Karpas-422 (cell line): ENCODE data around the gene POU2AF1. TPM values are rescaled to one million over a fixed set of nuclear protein-coding genes. Genes with fewer than 3 reads are reported as not detected.
"Not testable (repeated sequence)": the region's sequence is repeated elsewhere in the genome, so short reads cannot be mapped to it uniquely, and the experiment has no call there.

Source experiments
- DNase-seq: peaks from one replicate; pipeline ENCODE4 v3.0.0-alpha.2; 2015
- H2AFZ ChIP-seq: fragments of 200-600 bp; sonication (generic); 2 replicates; pipeline ENCODE4 v1.6.1; 2014; ENCODE audit warnings: antibody characterized with exemption, low read length, mixed read lengths
- H3K27ac ChIP-seq: fragments of 200-600 bp; sonication (generic); 2 replicates; pipeline ENCODE4 v1.5.1; 2014; ENCODE audit warnings: mild to moderate bottlenecking, low read length, moderate library complexity
- H3K27me3 ChIP-seq: fragments of 200-600 bp; sonication (generic); 2 replicates; pipeline ENCODE4 v1.6.1; 2014; ENCODE audit warnings: low read length, mixed read lengths
- H3K36me3 ChIP-seq: fragments of 200-600 bp; sonication (generic); 2 replicates; pipeline ENCODE4 v1.6.1; 2014; ENCODE audit warnings: low read length, mixed read lengths; ENCODE audit not compliant: insufficient read depth
- H3K4me1 ChIP-seq: fragments of 200-600 bp; sonication (generic); 2 replicates; pipeline ENCODE4 v1.6.1; 2014; ENCODE audit warnings: mild to moderate bottlenecking, low read length, mixed read lengths
- H3K4me2 ChIP-seq: fragments of 200-600 bp; sonication (generic); 2 replicates; pipeline ENCODE4 v1.6.1; 2014; ENCODE audit warnings: low read length, low read depth, mild to moderate bottlenecking; ENCODE audit not compliant: poor library complexity, severe bottlenecking
- H3K4me3 ChIP-seq: fragments of 200-600 bp; sonication (generic); 2 replicates; pipeline ENCODE4 v1.5.1; 2014; ENCODE audit warnings: mild to moderate bottlenecking, antibody characterized with exemption, low read length, mixed read lengths
- H3K79me2 ChIP-seq: fragments of 200-600 bp; sonication (generic); 2 replicates; pipeline ENCODE4 v1.6.1; 2014; ENCODE audit warnings: mild to moderate bottlenecking, low read length, mixed read lengths
- H3K9ac ChIP-seq: fragments of 200-600 bp; sonication (generic); 2 replicates; pipeline ENCODE4 v1.6.0; 2014; ENCODE audit warnings: low read length
- H3K9me2 ChIP-seq: fragments of 200-600 bp; sonication (generic), shearing (Covaris generic); replicated peaks from 2 replicates; pipeline ENCODE4 v1.6.0; 2014; ENCODE audit warnings: mild to moderate bottlenecking, low read length, moderate library complexity; ENCODE audit not compliant: insufficient read depth
- H3K9me3 ChIP-seq: fragments of 300-700, 200-600 bp; sonication (generic); 2 replicates; pipeline ENCODE4 v1.6.1; 2014; ENCODE audit warnings: low read length, mixed read lengths
- H4K20me1 ChIP-seq: fragments of 200-600 bp; sonication (generic); 2 replicates; pipeline ENCODE4 v1.6.1; 2014; ENCODE audit warnings: mild to moderate bottlenecking, antibody characterized with exemption, low read length, low read depth; ENCODE audit not compliant: insufficient read depth
- total RNA-seq: library from RNA; depleted of rRNA; stranded (reverse); fragments of >200 nt; shearing (Covaris generic); gene quantifications from 2 replicates; pipeline ENCODE4 v1.2.3, GENCODE V29; 2014; ENCODE audit warnings: low replicate concordance

The POU2AF1 gene
- total RNA-seq, 1 experiment from 2014 or later: 894 TPM

- H3K36me3 ChIP-seq: no peaks in the 10 kb centered on the region
- DNase-seq: no peak
- peaks cover 63% of the 10 kb centered on the region for H4K20me1 ChIP-seq
- no peaks in the 10 kb centered on the region for H3K9me3 ChIP-seq
- H3K9me2 ChIP-seq: no peaks in the 10 kb centered on the region
- H2AFZ ChIP-seq: no peak overlapping the region
- no peak overlapping the region for H3K27ac ChIP-seq
- H3K27me3 ChIP-seq: peaks cover 7% of the 10 kb centered on the region; the same call in 1 of the 2 replicates
- no peak overlapping the region for H3K9ac ChIP-seq
- H3K79me2 ChIP-seq: no peaks in the 10 kb centered on the region
- H3K4me1 ChIP-seq: peaks cover 48% of the 10 kb centered on the region
- H3K4me2 ChIP-seq: peak overlapping the region; percentile 58
- peak overlapping the region; percentile 17; the same call in 1 of the 2 replicates for H3K4me3 ChIP-seq
These were observed 52.3 kb downstream of the POU2AF1 start for GRCh38 chr11:111326824-111327223.

DNA sequence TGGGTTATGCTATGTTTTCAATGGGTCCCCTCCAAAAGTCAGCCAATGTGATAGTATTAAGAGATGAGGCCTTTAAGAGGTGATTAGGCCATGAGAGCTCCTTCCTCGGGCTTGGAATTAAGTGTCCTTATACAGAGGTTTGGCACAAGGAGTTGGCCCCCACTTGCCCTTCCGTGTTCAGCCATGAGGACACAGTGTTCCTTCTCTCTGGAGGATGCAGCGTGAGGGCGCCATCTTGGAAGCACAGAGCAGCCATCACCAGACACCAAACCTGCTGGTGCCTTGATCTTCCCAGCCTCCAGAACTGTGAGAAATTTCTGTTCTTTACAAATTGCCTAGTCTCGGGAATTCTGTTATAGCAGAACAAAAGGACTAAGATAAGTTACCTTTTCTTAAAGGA is 53.8 kb downstream of the POU2AF1 start:
- H3K9me3 ChIP-seq: no peaks in the 10 kb centered on the region
- H3K4me2 ChIP-seq: no peak overlapping the region
- DNase-seq: no peak
- H3K4me3 ChIP-seq: no peak overlapping the region
- peaks cover 11% of the 10 kb centered on the region; the same call in 1 of the 2 replicates for H3K27me3 ChIP-seq
- H3K27ac ChIP-seq: no peak overlapping the region
- H3K4me1 ChIP-seq: peaks cover 44% of the 10 kb centered on the region
- peaks cover 68% of the 10 kb centered on the region for H4K20me1 ChIP-seq
- no peaks in the 10 kb centered on the region for H3K79me2 ChIP-seq
- no peak overlapping the region for H3K9ac ChIP-seq
- H3K36me3 ChIP-seq: no peaks in the 10 kb centered on the region
- no peaks in the 10 kb centered on the region for H3K9me2 ChIP-seq
- no peak overlapping the region for H2AFZ ChIP-seq

DNA sequence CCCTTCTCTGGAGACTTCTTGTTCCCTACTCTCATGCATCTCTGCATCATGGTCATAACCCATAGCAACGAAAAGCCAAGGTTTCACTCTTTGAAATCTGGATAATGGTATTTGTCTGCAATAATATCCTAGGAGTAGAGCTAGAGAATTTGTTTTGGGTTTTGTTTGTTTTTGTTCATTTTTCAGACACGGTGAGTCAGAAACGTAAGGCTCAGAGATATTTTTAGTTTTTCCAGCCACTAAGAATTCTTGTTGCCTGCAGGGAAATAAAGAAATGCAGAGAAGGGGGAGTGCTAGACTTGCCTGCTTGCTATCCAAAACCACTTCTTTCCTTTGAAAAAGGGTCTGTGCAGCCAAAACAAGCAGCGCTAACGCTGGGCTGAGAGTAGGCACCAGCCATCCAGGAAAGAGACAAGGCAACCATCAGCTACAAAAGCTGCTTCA is 54.8 kb downstream of the POU2AF1 start:
- no peak for DNase-seq
- no peaks in the 10 kb centered on the region for H3K9me3 ChIP-seq
- H3K4me3 ChIP-seq: no peak overlapping the region
- H4K20me1 ChIP-seq: peaks cover 58% of the 10 kb centered on the region
- no peak overlapping the region for H3K9ac ChIP-seq
- H3K4me2 ChIP-seq: no peak overlapping the region
- peaks cover 34% of the 10 kb centered on the region for H3K4me1 ChIP-seq
- H3K79me2 ChIP-seq: no peaks in the 10 kb centered on the region
- no peaks in the 10 kb centered on the region for H3K36me3 ChIP-seq
- no peak overlapping the region for H3K27ac ChIP-seq
- H3K27me3 ChIP-seq: peaks cover 11% of the 10 kb centered on the region; the same call in 1 of the 2 replicates
- H3K9me2 ChIP-seq: no peaks in the 10 kb centered on the region
- no peak overlapping the region for H2AFZ ChIP-seq

- Histone ChIP-seq H3K9me2 (no peaks in the 10 kb centered on the region), H4K20me1 (peaks cover 45% of the 10 kb centered on the region), H3K36me3 (no peaks in the 10 kb centered on the region), H2AFZ (no peak overlapping the region), H3K9ac (no peak overlapping the region), H3K79me2 (no peaks in the 10 kb centered on the region), H3K9me3 (no peaks in the 10 kb centered on the region), H3K4me2 (no peak overlapping the region), H3K4me3 (no peak overlapping the region), H3K27ac (no peak overlapping the region), H3K27me3 (peaks cover 13% of the 10 kb centered on the region; the same call in 1 of the 2 replicates), H3K4me1 (peaks cover 16% of the 10 kb centered on the region)
- DNase-seq: no peak
These were observed 56.5 kb downstream of the POU2AF1 start for GRCh38 chr11:111322534-111322933.

DNA sequence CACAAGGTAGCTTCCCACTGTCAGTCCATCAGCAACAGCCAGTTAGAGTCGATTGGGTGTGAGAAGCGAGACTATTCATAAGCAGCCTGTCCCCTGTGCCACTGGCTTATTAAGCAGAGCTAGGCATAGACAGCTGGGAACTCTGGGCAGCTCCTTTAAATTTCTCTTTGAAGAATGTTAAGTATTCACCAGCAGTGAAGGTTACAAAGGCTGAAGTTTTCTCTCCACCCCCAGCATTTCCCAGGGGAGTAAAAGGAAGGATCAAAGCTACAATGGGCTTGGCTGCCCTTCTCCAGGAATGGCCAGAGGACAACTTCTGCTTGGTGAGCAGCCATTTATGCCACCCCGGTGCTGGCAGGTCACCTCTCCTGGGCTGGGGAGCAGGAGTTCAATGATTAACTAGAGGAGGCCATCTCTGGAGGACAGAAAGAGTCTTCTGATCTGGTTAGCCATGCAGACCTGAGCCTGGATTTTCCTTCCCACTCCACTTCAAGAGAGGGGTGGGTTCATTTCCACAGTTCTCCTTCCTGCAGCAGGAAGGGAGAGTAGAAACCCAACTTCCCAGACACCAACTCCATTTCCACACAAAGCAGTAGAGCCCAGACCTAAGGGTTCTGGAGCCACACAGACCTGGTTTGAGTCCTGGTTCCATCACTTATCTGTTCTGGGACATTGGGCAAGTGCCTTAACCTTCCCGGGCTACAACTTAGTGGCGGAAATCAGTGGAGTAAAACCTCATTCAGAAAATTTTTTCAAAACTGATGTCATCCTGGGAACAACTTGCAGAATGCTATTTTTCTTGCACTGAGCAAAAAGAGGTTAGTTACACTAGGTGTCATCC is 58.1 kb downstream of the POU2AF1 start:
- Histone ChIP-seq H2AFZ (no peak overlapping the region), H3K9me3 (no peaks in the 10 kb centered on the region), H4K20me1 (peaks cover 30% of the 10 kb centered on the region), H3K9me2 (no peaks in the 10 kb centered on the region), H3K4me2 (no peak overlapping the region), H3K36me3 (no peaks in the 10 kb centered on the region), H3K79me2 (no peaks in the 10 kb centered on the region), H3K27ac (no peak overlapping the region), H3K4me3 (no peak overlapping the region), H3K4me1 (peaks cover under 1% of the 10 kb centered on the region; the same call in 1 of the 2 replicates), H3K9ac (no peak overlapping the region), H3K27me3 (peaks cover 9% of the 10 kb centered on the region; the same call in 1 of the 2 replicates)
- DNase-seq: no peak

- H3K9me2 ChIP-seq, H3K4me2 ChIP-seq, H3K4me1 ChIP-seq, H3K27ac ChIP-seq, H3K27me3 ChIP-seq, H3K36me3 ChIP-seq, H3K4me3 ChIP-seq, DNase-seq, H3K9ac ChIP-seq, H3K79me2 ChIP-seq, H2AFZ ChIP-seq, H3K9me3 ChIP-seq: not testable (repeated sequence)
- peaks cover 24% of the 10 kb centered on the region; the same call in 1 of the 2 replicates for H4K20me1 ChIP-seq
These were observed 58.9 kb downstream of the POU2AF1 start for GRCh38 chr11:111320199-111320598.

GRCh38 chr11:111319296-111319695 is 59.8 kb downstream of the POU2AF1 start:
- DNase-seq: no peak
- no peak overlapping the region for H2AFZ ChIP-seq
- no peak overlapping the region for H3K9ac ChIP-seq
- H3K79me2 ChIP-seq: no peaks in the 10 kb centered on the region
- no peaks in the 10 kb centered on the region for H3K36me3 ChIP-seq
- H3K4me3 ChIP-seq: no peak overlapping the region
- peaks cover 8% of the 10 kb centered on the region; the same call in 1 of the 2 replicates for H3K27me3 ChIP-seq
- H3K9me2 ChIP-seq: no peaks in the 10 kb centered on the region
- H3K9me3 ChIP-seq: no peaks in the 10 kb centered on the region
- H3K4me2 ChIP-seq: no peak overlapping the region
- peaks cover 19% of the 10 kb centered on the region; the same call in 1 of the 2 replicates for H4K20me1 ChIP-seq
- no peak overlapping the region for H3K27ac ChIP-seq
- no peaks in the 10 kb centered on the region for H3K4me1 ChIP-seq

DNA sequence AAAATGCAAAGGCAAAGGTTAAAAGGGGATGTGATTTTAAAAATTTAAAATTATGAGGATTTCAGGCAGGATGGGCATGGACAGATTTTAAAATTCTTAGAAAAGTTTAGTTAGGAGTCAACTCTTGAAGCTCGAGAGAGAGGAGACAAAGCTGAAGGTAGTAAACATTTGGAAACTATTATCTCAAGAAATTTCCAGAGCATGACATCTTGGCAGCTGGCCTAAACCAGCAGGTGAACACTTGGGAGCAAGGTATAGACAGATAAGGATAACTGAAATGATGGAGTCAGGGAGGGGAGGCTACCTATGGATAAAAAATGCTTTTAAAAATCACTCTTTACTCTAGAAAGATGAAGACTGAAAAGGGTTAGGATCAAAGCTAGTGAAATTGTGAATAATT is 67.0 kb downstream of the POU2AF1 start:
- H3K9me2 ChIP-seq: no peaks in the 10 kb centered on the region
- peaks cover 5% of the 10 kb centered on the region; the same call in 1 of the 2 replicates for H3K27me3 ChIP-seq
- no peaks in the 10 kb centered on the region for H3K36me3 ChIP-seq
- no peak for DNase-seq
- H3K27ac ChIP-seq: no peak overlapping the region
- no peaks in the 10 kb centered on the region for H3K4me1 ChIP-seq
- H3K4me3 ChIP-seq: no peak overlapping the region
- H2AFZ ChIP-seq: no peak overlapping the region
- no peak overlapping the region for H3K4me2 ChIP-seq
- no peaks in the 10 kb centered on the region for H4K20me1 ChIP-seq
- no peaks in the 10 kb centered on the region for H3K79me2 ChIP-seq
- no peaks in the 10 kb centered on the region for H3K9me3 ChIP-seq
- H3K9ac ChIP-seq: no peak overlapping the region
